ENCODE results near the gene PPP1R14C. TPM values are rescaled to one million over a fixed set of nuclear protein-coding genes. Genes with fewer than 3 reads are reported as not detected.
A peak's percentile ranks its signal among the peaks of the same experiment; 100 is the strongest.

The PPP1R14C gene
- total RNA-seq, 2 donors from 2014 or later: 0.73 TPM; not detected in 1

- peaks cover 19 to 22% of the 10 kb centered on the region in 2 donors for H3K27me3 Mint-ChIP-seq
- no peak overlapping the region for H3K4me3 Mint-ChIP-seq
- H3K9me3 Mint-ChIP-seq: no peaks in the 10 kb centered on the region
- no peaks in the 10 kb centered on the region for H3K36me3 Mint-ChIP-seq
- H3K27ac Mint-ChIP-seq: no peak overlapping the region
- ATAC-seq (no peak), DNase-seq (ENCODE audit: low spot score) (no peak)
- H3K4me1 Mint-ChIP-seq (ENCODE audit: low read depth in 2 of 2): peaks cover 3 to 10% of the 10 kb centered on the region in 2 donors
These were observed 108.8 kb downstream of the PPP1R14C start for GRCh38 chr6:150251566-150252186.

DNA sequence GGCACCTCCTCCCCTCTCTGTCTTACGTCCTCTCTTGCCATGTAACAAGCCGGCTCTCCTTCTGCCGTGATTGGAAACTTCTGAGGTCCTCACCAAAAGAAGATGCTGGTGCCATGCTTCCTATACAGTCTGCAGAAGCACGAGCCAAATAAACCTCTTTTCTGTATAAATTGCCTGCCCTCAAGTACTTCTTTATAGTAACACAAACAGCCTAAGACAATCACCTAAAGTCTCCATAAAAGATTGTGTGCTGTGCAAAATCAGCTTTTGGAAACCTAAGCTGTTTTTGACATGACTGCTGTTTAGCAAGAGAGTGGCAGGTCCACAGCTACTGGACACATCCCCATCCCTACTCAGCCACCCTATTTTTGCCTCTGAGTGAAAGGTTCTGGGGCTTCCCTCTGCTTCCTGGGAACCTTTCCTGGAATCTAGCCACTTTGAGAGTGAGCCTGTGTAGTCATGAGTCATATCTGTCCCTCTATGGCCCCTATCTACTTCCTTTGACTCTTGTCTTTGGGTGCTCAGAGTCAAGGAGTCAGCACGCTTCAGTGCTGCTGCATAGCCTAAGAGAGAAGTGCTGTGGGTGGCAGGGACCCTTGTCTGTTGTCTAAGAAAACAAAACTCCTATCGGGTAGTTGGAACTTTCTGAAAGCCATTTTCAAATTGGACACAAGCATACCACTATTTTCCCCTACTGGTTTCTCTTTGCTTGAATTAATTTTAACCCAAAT is 110.0 kb downstream of the PPP1R14C start:
- ATAC-seq: peak in 1 of 2 donors; percentile 77
- no peak for DNase-seq (ENCODE audit: low spot score)
- Mint-ChIP-seq H3K36me3 (no peaks in the 10 kb centered on the region), H3K4me1 (ENCODE audit: low read depth in 2 of 2) (peaks cover 3 to 10% of the 10 kb centered on the region in 2 donors), H3K27me3 (peaks cover 19 to 22% of the 10 kb centered on the region in 2 donors), H3K9me3 (no peaks in the 10 kb centered on the region), H3K4me3 (peak overlapping the region; percentile 26), H3K27ac (no peak overlapping the region)

- H3K9me3 Mint-ChIP-seq: no peaks in the 10 kb centered on the region
- DNase-seq (ENCODE audit: low spot score): no peak
- H3K27me3 Mint-ChIP-seq: peaks cover 20 to 24% of the 10 kb centered on the region in 2 donors
- H3K4me1 Mint-ChIP-seq (ENCODE audit: low read depth in 2 of 2): peaks cover 3 to 10% of the 10 kb centered on the region in 2 donors
- no peak overlapping the region for H3K27ac Mint-ChIP-seq
- ATAC-seq: no peak
- H3K36me3 Mint-ChIP-seq: no peaks in the 10 kb centered on the region
- peak overlapping the region; percentile 26 for H3K4me3 Mint-ChIP-seq
These were observed 110.6 kb downstream of the PPP1R14C start for GRCh38 chr6:150253489-150253888.

DNA sequence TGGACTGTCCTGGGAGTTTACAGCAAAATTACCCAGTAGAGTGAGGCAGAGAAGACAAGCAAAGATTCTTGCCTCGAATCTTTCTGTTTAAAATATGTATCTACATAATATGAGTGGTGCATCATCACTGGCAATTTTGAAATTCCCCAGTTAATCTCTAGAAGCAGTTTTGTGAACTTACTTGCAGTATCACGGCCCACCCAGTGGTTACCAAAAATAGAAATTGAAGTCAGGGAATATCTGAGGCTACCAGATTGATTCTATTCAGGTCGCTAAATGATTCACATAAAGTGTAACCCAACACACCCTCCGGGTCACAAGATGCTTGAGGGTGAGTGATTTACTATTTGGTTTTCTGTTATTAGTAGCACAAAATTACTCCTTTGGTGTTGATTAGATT is 111.9 kb downstream of the PPP1R14C start:
- Mint-ChIP-seq H3K27ac (no peak overlapping the region), H3K27me3 (peaks cover 23 to 36% of the 10 kb centered on the region in 2 donors), H3K36me3 (no peaks in the 10 kb centered on the region), H3K9me3 (no peaks in the 10 kb centered on the region), H3K4me3 (no peak overlapping the region), H3K4me1 (ENCODE audit: low read depth in 2 of 2) (peaks cover 3 to 10% of the 10 kb centered on the region in 2 donors)
- DNase-seq (ENCODE audit: low spot score) (no peak), ATAC-seq (peak in 1 of 2 donors; percentile 21)

DNA sequence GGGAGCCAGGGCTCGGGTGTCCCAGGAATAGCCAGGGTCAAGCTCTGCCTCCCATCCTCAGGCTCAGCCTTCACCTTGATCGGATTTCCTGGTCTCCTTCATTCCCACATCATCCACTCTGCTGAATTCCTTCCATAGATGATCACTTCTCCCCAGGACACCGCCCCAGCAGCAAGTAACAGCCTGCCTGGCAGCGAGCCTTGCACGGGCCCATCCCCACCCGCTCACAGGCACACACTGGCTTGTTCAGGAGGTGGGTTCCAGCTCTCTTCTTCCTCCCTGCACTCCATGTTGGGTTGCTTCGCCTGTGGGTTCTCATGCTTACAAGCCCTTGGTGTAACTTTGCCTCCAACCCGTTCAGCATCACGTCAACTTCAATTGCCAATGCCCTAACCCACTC is 113.0 kb downstream of the PPP1R14C start:
- Mint-ChIP-seq H3K9me3 (no peaks in the 10 kb centered on the region), H3K27ac (no peak overlapping the region), H3K36me3 (no peaks in the 10 kb centered on the region), H3K4me1 (ENCODE audit: low read depth in 2 of 2) (peaks cover 3 to 10% of the 10 kb centered on the region in 2 donors), H3K4me3 (no peak overlapping the region), H3K27me3 (peaks cover 25 to 36% of the 10 kb centered on the region in 2 donors)
- ATAC-seq (no peak), DNase-seq (ENCODE audit: low spot score) (no peak)

GRCh38 chr6:150256618-150257272 is 113.9 kb downstream of the PPP1R14C start:
- H3K27me3 Mint-ChIP-seq: peaks cover 21 to 36% of the 10 kb centered on the region in 2 donors
- no peak overlapping the region for H3K27ac Mint-ChIP-seq
- H3K9me3 Mint-ChIP-seq: no peaks in the 10 kb centered on the region
- H3K36me3 Mint-ChIP-seq: no peaks in the 10 kb centered on the region
- DNase-seq (ENCODE audit: low spot score) (no peak), ATAC-seq (peak in 1 of 2 donors; percentile 37)
- no peak overlapping the region for H3K4me3 Mint-ChIP-seq
- H3K4me1 Mint-ChIP-seq (ENCODE audit: low read depth in 2 of 2): peaks cover 3 to 10% of the 10 kb centered on the region in 2 donors

DNA sequence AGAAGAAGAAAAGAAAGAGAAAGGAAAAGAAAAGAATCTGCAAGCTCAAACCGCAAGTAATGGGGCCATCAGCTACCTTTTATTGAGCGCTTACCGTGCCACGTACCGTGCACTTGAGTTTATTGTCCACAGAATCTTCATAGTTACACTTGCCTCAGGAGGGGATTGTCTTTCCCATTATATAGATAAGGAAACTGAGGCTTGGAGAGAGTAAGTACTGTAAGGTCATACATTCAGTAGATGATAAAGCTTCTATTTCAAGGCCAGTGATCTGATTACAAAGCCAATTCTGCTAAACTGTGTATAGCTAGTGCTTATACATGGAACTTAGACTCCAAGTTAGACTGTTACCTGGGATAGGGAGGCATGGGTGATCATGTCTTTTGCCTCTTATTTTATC is 115.5 kb downstream of the PPP1R14C start:
- Mint-ChIP-seq H3K4me3 (no peak overlapping the region), H3K9me3 (no peaks in the 10 kb centered on the region), H3K4me1 (ENCODE audit: low read depth in 2 of 2) (peaks cover 2 to 6% of the 10 kb centered on the region in 2 donors), H3K27ac (no peak overlapping the region), H3K27me3 (peaks cover 19 to 28% of the 10 kb centered on the region in 2 donors), H3K36me3 (no peaks in the 10 kb centered on the region)
- ATAC-seq: no peak
- no peak for DNase-seq (ENCODE audit: low spot score)

- H3K4me1 Mint-ChIP-seq (ENCODE audit: low read depth in 2 of 2): peaks cover 0 to 11% of the 10 kb centered on the region in 2 donors
- ATAC-seq: no peak
- DNase-seq (ENCODE audit: low spot score): no peak
- H3K4me3 Mint-ChIP-seq: no peak overlapping the region
- no peaks in the 10 kb centered on the region for H3K9me3 Mint-ChIP-seq
- no peaks in the 10 kb centered on the region for H3K36me3 Mint-ChIP-seq
- H3K27ac Mint-ChIP-seq: no peak overlapping the region
- peaks cover 11 to 19% of the 10 kb centered on the region in 2 donors for H3K27me3 Mint-ChIP-seq
These were observed 118.1 kb downstream of the PPP1R14C start for GRCh38 chr6:150260931-150261330.

GRCh38 chr6:150261997-150262697 is 119.3 kb downstream of the PPP1R14C start:
- DNase-seq (ENCODE audit: low spot score) (no peak), ATAC-seq (no peak)
- no peak overlapping the region for H3K27ac Mint-ChIP-seq
- peaks cover 10 to 13% of the 10 kb centered on the region in 2 donors for H3K27me3 Mint-ChIP-seq
- no peaks in the 10 kb centered on the region for H3K36me3 Mint-ChIP-seq
- no peaks in the 10 kb centered on the region for H3K9me3 Mint-ChIP-seq
- H3K4me3 Mint-ChIP-seq: no peak overlapping the region
- H3K4me1 Mint-ChIP-seq (ENCODE audit: low read depth in 2 of 2): peaks cover 0 to 8% of the 10 kb centered on the region in 2 donors

DNA sequence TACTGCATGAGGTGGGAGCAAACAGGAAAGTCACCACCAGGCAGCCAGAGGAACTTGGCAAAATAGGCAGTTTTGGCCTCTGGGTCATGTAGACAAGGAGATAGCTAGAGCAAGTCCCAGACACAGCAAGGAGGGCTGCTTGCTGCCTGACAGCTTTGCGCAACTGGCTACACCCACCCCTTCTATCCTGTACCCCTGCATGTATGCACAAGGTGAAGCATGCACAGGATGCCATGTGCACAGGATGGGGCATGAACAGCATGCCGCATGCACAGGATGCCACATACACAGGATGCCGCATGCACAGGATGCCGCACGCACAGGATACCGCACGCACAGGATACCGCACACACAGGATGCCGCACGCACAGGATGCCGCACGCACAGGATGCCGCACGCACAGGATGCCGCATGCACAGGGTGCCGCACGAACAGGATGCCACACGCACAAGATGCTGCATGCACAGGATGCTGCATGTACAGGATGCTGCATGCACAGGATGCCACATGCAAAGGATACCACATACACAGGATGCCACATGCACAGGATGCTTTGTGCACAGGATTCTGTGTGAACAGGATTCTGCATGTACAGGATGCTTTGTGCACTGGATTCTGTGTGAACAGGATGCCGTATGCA is 121.0 kb downstream of the PPP1R14C start:
- ATAC-seq (peak; percentile 36 to 59), DNase-seq (ENCODE audit: low spot score) (no peak)
- Mint-ChIP-seq H3K9me3 (no peaks in the 10 kb centered on the region), H3K4me3 (no peak overlapping the region), H3K27ac (peak overlapping the region in 1 of 2 donors; percentile 3), H3K27me3 (peaks cover 8 to 12% of the 10 kb centered on the region in 2 donors), H3K4me1 (ENCODE audit: low read depth in 2 of 2) (peaks cover 0 to 8% of the 10 kb centered on the region in 2 donors), H3K36me3 (no peaks in the 10 kb centered on the region)

- no peak overlapping the region for H3K27ac Mint-ChIP-seq
- no peaks in the 10 kb centered on the region for H3K9me3 Mint-ChIP-seq
- peaks cover 16 to 19% of the 10 kb centered on the region in 2 donors for H3K27me3 Mint-ChIP-seq
- ATAC-seq (no peak), DNase-seq (ENCODE audit: low spot score) (no peak)
- H3K36me3 Mint-ChIP-seq: no peaks in the 10 kb centered on the region
- no peak overlapping the region for H3K4me3 Mint-ChIP-seq
- peaks cover 0 to 8% of the 10 kb centered on the region in 2 donors for H3K4me1 Mint-ChIP-seq (ENCODE audit: low read depth in 2 of 2)
These were observed 123.5 kb downstream of the PPP1R14C start for GRCh38 chr6:150266309-150266708.

GRCh38 chr6:150266963-150267685 is 124.3 kb downstream of the PPP1R14C start:
- Mint-ChIP-seq H3K27ac (no peak overlapping the region), H3K9me3 (no peaks in the 10 kb centered on the region), H3K4me1 (ENCODE audit: low read depth in 2 of 2) (peaks cover 0 to 8% of the 10 kb centered on the region in 2 donors), H3K36me3 (no peaks in the 10 kb centered on the region), H3K4me3 (no peak overlapping the region), H3K27me3 (peaks cover 19 to 22% of the 10 kb centered on the region in 2 donors)
- ATAC-seq (no peak), DNase-seq (ENCODE audit: low spot score) (no peak)

Measured in natural killer cell treated with Interleukin-12 subunit alpha and Interleukin-12 subunit beta and Interleukin-15 and Interleukin-18, amount 100 ng/mL, for 72 hours (primary cell).